ENCODE data around the gene KCNN3. TPM values are rescaled to one million over a fixed set of nuclear protein-coding genes. Genes with fewer than 3 reads are reported as not detected.

Gene KCNN3
- total and polyA plus RNA-seq, 2 of the 8 experiments (the other 6 are each of a cell fraction or from before 2014, with no cell fraction given): 2.8 to 3.7 TPM

DNA sequence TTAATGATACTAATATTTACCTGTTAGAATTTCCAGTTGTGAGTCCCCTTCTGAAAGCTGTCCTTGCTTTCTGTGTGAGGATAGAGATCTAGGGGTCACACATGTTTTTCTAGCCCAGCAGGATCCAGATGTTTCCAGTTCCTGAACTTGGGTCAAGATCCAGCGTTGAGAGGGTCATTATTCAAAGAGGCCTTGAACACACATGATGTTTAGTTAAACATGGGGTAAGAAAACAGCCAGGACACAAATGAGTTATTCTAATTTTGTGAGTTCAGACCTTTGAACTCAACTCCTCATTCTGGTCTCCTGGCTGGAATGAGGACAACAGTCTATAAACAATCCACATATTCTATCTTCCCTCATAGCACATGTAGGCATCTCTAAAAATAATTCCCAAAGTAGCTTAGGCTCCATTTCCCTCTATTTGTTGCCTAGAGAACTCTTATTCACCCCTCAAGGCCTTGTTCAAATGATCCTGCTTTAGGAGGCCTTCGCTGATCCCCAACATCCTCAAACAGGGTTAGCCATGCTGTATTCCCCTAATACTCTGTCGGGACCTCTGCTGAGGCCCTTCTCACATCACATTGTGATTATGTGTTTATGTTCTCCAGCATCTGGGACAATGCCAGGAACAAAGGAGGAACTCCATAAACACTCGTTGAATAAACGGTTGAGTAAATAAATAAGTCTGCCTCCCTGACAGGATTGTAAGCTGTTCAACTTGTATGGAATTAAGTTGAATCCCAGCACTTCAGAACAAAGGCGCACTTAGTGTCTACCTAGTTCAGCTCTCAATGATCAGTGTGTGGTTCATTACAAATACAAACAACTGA is 15.0 kb upstream of the KCNN3 start:
- Histone ChIP-seq H3K79me2 (ENCODE audit: control insufficient read depth in 1 of 2, insufficient read depth in 2 of 2, low read length in 2 of 2) (no peaks in the 10 kb centered on the region), H3K36me3 (ENCODE audit: control insufficient read depth in 2 of 4, insufficient read depth in 4 of 4, low read length in 3 of 4) (no peaks in the 10 kb centered on the region), H3K4me2 (ENCODE audit: insufficient read depth in 1 of 2, low read depth in 2 of 2, low read length in 2 of 2) (no peak overlapping the region), H3K23ac (ENCODE audit: insufficient read length) (no peak overlapping the region), H3K4me1 (replicated peaks in 1 of 4; ENCODE audit: control insufficient read depth in 3 of 4, insufficient read depth in 4 of 4, low read length in 3 of 4) (peaks cover 0 to 6% (median 0%) of the 10 kb centered on the region in 4 experiments; a peak in 1 of 7 replicates), H3K23me2 (ENCODE audit: low read depth, low read length) (no peaks in the 10 kb centered on the region), H3K27me3 (replicated peaks in 1 of 4; ENCODE audit: control insufficient read depth in 3 of 4, extremely low read depth in 1 of 4, insufficient read depth in 3 of 4, low read length in 3 of 4) (0 out of 7 replicates have a peak, but pooled peaks cover 0 to 2% (median 0%) of the 10 kb centered on the region in 4 experiments), H2BK20ac (ENCODE audit: low read length) (no peak overlapping the region), H2BK120ac (replicated peaks; ENCODE audit: low read depth, low read length) (no peak overlapping the region), H3K14ac (ENCODE audit: insufficient read length) (no peak overlapping the region), H4K5ac (ENCODE audit: insufficient read length, low read depth, low read length) (no peak overlapping the region), H3K9me3 (ENCODE audit: insufficient read depth in 2 of 2, low read depth in 1 of 2, low read length in 1 of 2) (no peaks in the 10 kb centered on the region), H3K79me1 (ENCODE audit: low read depth, low read length) (no peaks in the 10 kb centered on the region), H3K4ac (replicated peaks; ENCODE audit: insufficient read length, low read depth, low read length) (no peak overlapping the region), H4K8ac (ENCODE audit: extremely low read depth, insufficient read depth, low read length) (no peak overlapping the region), H3K9ac (replicated peaks in 1 of 4; ENCODE audit: extremely low read depth in 1 of 4, low read depth in 3 of 4, low read length in 3 of 4) (no peak overlapping the region), H3K56ac (replicated peaks; ENCODE audit: insufficient read length, low read depth, low read length) (no peak overlapping the region), H3K27ac (ENCODE audit: low read depth, low read length) (no peak overlapping the region), H3K18ac (ENCODE audit: extremely low read depth, low read length) (no peak overlapping the region), H2AK5ac (ENCODE audit: low read depth, low read length) (no peak overlapping the region), H2BK12ac (ENCODE audit: low read depth, low read length) (no peak overlapping the region), H3K4me3 (ENCODE audit: extremely low read depth in 1 of 4, insufficient read depth in 2 of 4, low read depth in 3 of 4, low read length in 4 of 4) (no peak overlapping the region), H4K20me1 (replicated peaks in 1 of 2; ENCODE audit: control insufficient read depth in 1 of 2, insufficient read depth in 2 of 2, low read length in 2 of 2) (no peaks in the 10 kb centered on the region), H2AFZ (ENCODE audit: low read length) (no peak overlapping the region), H4K91ac (replicated peaks; ENCODE audit: insufficient read length, low read length) (no peak overlapping the region), H2BK15ac (ENCODE audit: low read length) (no peak overlapping the region), H2BK5ac (ENCODE audit: low read depth, low read length) (no peak overlapping the region)
- ChIA-PET POLR2A (ENCODE audit: partially characterized antibody) (no interaction called here), CTCF (ENCODE audit: partially characterized antibody) (interaction anchor here (0.5 to 1.3 kb wide), 8 partner anchors 12 to 177 kb away, joined by 3 to 4 read pairs (median 3); no protein-coding TSS in a partner anchor)
- DNase-seq (ENCODE audit: low read depth in 1 of 2, low spot score in 2 of 2): no peak
- no peak for FAIRE-seq
- WGBS, 2 experiments (ENCODE audit: extremely low coverage in 1 of 2, insufficient coverage in 1 of 2, insufficient read length in 1 of 2, insufficient replicate concordance in 2 of 2, low coverage in 1 of 2, low lambda C conversion rate in 2 of 2, missing lambda C conversion rate in 1 of 2): 88% methylated on average over 6 of the region's 6 CpGs; no CpG with 5 or more reads in 1 of the 2 experiments
- no peak for TF ChIP-seq KDM5A (IDR thresholded peaks at IDR 0.05; ENCODE audit: low read length)
- no peak for TF ChIP-seq HDAC2 (IDR thresholded peaks at IDR 0.05; ENCODE audit: borderline replicate concordance in 1 of 2, low read depth in 2 of 2, low read length in 2 of 2)
